K562 (cell line): Measurements from ENCODE around the gene SSBP2. TPM values are rescaled to one million over a fixed set of nuclear protein-coding genes. Genes with fewer than 3 reads are reported as not detected.
A peak's percentile ranks its signal among the peaks of the same experiment; 100 is the strongest.

Experiments
- ATAC-seq: fragments of 200-7000 bp; cut with Tn5 transposase; 3 replicates; pipeline ENCODE4 v1.9.1; 2020; ENCODE audit warnings: moderate library complexity
- BruUV-seq: library from RNA; stranded (reverse); fragments of 400-500 nt; replicated peaks from 2 replicates; lab custom pipeline; 2021; lab: Mats Ljungman, UMichigan
- CTCF ChIA-PET: fragments of 300-600 bp; formaldehyde crosslinking; extraction: SDS; loops from one replicate; lab custom pipeline; 2021; ENCODE audit warnings: low intra/inter-chr PET ratio; lab: Yijun Ruan, JAX
- POLR2A ChIA-PET: fragments of 300-600, 350-650 bp; sonication (Branson Sonifier 250); formaldehyde crosslinking; extraction: SDS; loops from one replicate; lab custom pipeline; 2021; ENCODE audit warnings: antibody characterized with exemption, inconsistent platforms; lab: Yijun Ruan, JAX
- DNase-seq, 4 experiments: peaks; one replicate each; pipeline versions ENCODE4 v3.0.0 to v3.0.0-alpha.2; 2011 to 2018; ENCODE audit warnings: low spot score in 3 of 4, mixed read lengths in 3 of 4; ENCODE audit errors: extremely low read depth in 1 of 4
- FAIRE-seq: peaks from 2 replicates; lab custom pipeline; 2011; peaks lifted over from hg19 to GRCh38; lab: Jason Lieb, UNC
- H2AFZ ChIP-seq: 2 replicates; pipeline ENCODE4 v1.6.0; 2011; ENCODE audit warnings: low read depth, low read length, control low read depth, inconsistent platforms
- H3K27ac ChIP-seq: fragments of 200-600 bp; 3 replicates; pipeline ENCODE4 v1.8.0; 2011; ENCODE audit warnings: low read depth, mild to moderate bottlenecking, control low read depth, inconsistent platforms, low read length, moderate library complexity, mixed read lengths; ENCODE audit errors: extremely low read depth
- H3K27me3 ChIP-seq, 2 experiments: fragments of 300-600 bp in 1 of 2; 2 replicates in 1 of 2; 3 replicates in 1 of 2; pipeline versions ENCODE4 v1.6.0 to v1.8.0; 2011; ENCODE audit warnings: inconsistent platforms in 2 of 2, low read length in 2 of 2, mild to moderate bottlenecking in 1 of 2, mixed read lengths in 1 of 2, moderate library complexity in 1 of 2; ENCODE audit not compliant: control insufficient read depth in 2 of 2, insufficient read depth in 2 of 2
- H3K36me3 ChIP-seq: fragments of 300-600 bp; 3 replicates; pipeline ENCODE4 v1.8.0; 2011; ENCODE audit warnings: mild to moderate bottlenecking, low read length, inconsistent platforms; ENCODE audit not compliant: control insufficient read depth, insufficient read depth
- H3K4me1 ChIP-seq, 2 experiments: fragments of 200-600 bp in 1 of 2; replicated peaks in 1 of 2; 2 replicates in 1 of 2; 3 replicates in 1 of 2; pipeline versions ENCODE4 v1.5.1 to v1.8.0; 2011; ENCODE audit warnings: inconsistent platforms in 2 of 2, low read length in 2 of 2, mild to moderate bottlenecking in 1 of 2, mixed read lengths in 1 of 2, moderate library complexity in 1 of 2; ENCODE audit not compliant: control insufficient read depth in 2 of 2, insufficient read depth in 2 of 2
- H3K4me2 ChIP-seq: 2 replicates; pipeline ENCODE4 v1.6.1; 2011; ENCODE audit warnings: low read length, control low read depth, inconsistent platforms, mixed read lengths; ENCODE audit not compliant: insufficient read depth
- H3K4me3 ChIP-seq: fragments of 200-600 bp; sonication (generic), shearing (Covaris generic); 2 replicates; pipeline ENCODE4 v1.5.1; 2016; ENCODE audit warnings: control low read depth, inconsistent platforms
- H3K79me2 ChIP-seq: fragments of 200-600 bp; 3 replicates; pipeline ENCODE4 v1.8.0; 2011; ENCODE audit warnings: low read length, inconsistent platforms; ENCODE audit not compliant: control insufficient read depth, insufficient read depth
- H3K9ac ChIP-seq, 2 experiments: 2 replicates each; pipeline versions ENCODE4 v1.6.0 to v1.6.1; 2011; ENCODE audit warnings: low read depth in 2 of 2, low read length in 2 of 2, control low read depth in 1 of 2, inconsistent platforms in 1 of 2, mild to moderate bottlenecking in 1 of 2, mixed read lengths in 1 of 2; ENCODE audit not compliant: insufficient read depth in 1 of 2
- H3K9me1 ChIP-seq: one replicate; pipeline ENCODE4 v1.6.0; 2011; ENCODE audit warnings: inconsistent platforms, mild to moderate bottlenecking, low read length, moderate library complexity; ENCODE audit not compliant: control insufficient read depth, insufficient read depth
- H3K9me3 ChIP-seq: replicated peaks from 2 replicates; pipeline ENCODE4 v1.5.1; 2011; ENCODE audit warnings: low read depth, low read length, inconsistent platforms; ENCODE audit not compliant: control insufficient read depth, insufficient read depth
- H4K20me1 ChIP-seq: replicated peaks from 2 replicates; pipeline ENCODE4 v1.6.1; 2011; ENCODE audit warnings: low read length, inconsistent platforms, mixed read lengths; ENCODE audit not compliant: control insufficient read depth, insufficient read depth
- CLOCK ChIP-seq: fragments of 250-450 bp; sonication (Bioruptor Pico); IDR thresholded peaks from 2 replicates; pipeline ENCODE4 v1.4.0; 2020; ENCODE audit warnings: mild to moderate bottlenecking, moderate library complexity, borderline replicate concordance
- FOXA3 ChIP-seq, 2 experiments: fragments of 450-650 bp in 1 of 2; sonication (generic) in 1 of 2; formaldehyde crosslinking; IDR thresholded peaks in 1 of 2; conservative IDR thresholded peaks in 1 of 2; 2 replicates each; pipeline versions ENCODE4 v1.4.0 to v1.8.0; 2020 to 2022; ENCODE audit warnings: mild to moderate bottlenecking in 2 of 2, missing genetic modification reagents in 1 of 2
- FOXP4 ChIP-seq: sonication (generic); formaldehyde crosslinking; IDR thresholded peaks from 2 replicates; pipeline ENCODE4 v1.8.0; 2022; ENCODE audit warnings: mild to moderate bottlenecking, missing genetic modification reagents, borderline replicate concordance
- HLTF ChIP-seq: fragments of 450-650 bp; IDR thresholded peaks from 2 replicates; pipeline ENCODE4 v1.6.1; 2016
- MTA1 ChIP-seq: fragments of 450-650 bp; IDR thresholded peaks from 2 replicates; pipeline ENCODE4 v1.6.1; 2017; ENCODE audit warnings: borderline replicate concordance
- SIX5 ChIP-seq, 2 experiments: IDR thresholded peaks; 2 replicates each; pipeline ENCODE4 v1.6.1; 2011; ENCODE audit warnings: low read length in 2 of 2, borderline replicate concordance in 1 of 2, low read depth in 1 of 2, mild to moderate bottlenecking in 1 of 2, moderate library complexity in 1 of 2; ENCODE audit not compliant: insufficient read depth in 1 of 2
- ZNF3 ChIP-seq: fragments of 250-450 bp; sonication (Bioruptor Pico); IDR thresholded peaks from 2 replicates; pipeline ENCODE4 v1.5.0; 2021; ENCODE audit warnings: mild to moderate bottlenecking, moderate library complexity
- ZZZ3 ChIP-seq: fragments of 450-650 bp; IDR thresholded peaks from 2 replicates; pipeline ENCODE4 v1.6.1; 2016; ENCODE audit warnings: antibody characterized with exemption, mild to moderate bottlenecking, moderate library complexity
- WGBS: fragments of 100-300 bp; shearing (Covaris generic); methylation state at CpG from one replicate; pipeline ENCODE4 v1.1.6; 2016; ENCODE audit warnings: low coverage, mixed read lengths; ENCODE audit not compliant: insufficient coverage; ENCODE audit errors: missing lambda C conversion rate; 5-methylcytosine and 5-hydroxymethylcytosine counted together
- in situ Hi-C: fragments of 300-500 bp; cut with MboI; formaldehyde crosslinking; loops from 4 replicates; pipeline ENCODE4 v1.15.0; 2018; ENCODE audit warnings: inconsistent platforms, mixed read lengths
- intact Hi-C: fragments of 100-400 bp; cut with micrococcal nuclease; formaldehyde crosslinking; loops from 2 replicates; pipeline ENCODE4 v1.14.2; 2022
- polyA plus RNA-seq, 8 experiments: library from polyadenylated mRNA; depleted of rRNA in 4 of 8; stranded (reverse) in 5 of 8; unstranded in 3 of 8; fragments of >200 nt; fragmentation: Nextera tagmentation in 2 of 8; fragmentation: Illumina TruSeq in 1 of 8; extraction: Ambion mirVana in 2 of 8; extraction: Trizol in 1 of 8; gene quantifications; 2 replicates each; pipeline versions ENCODE4 v1.2.1 to v1.2.3, GENCODE V29; 2011 to 2014; ENCODE audit warnings: inconsistent platforms in 1 of 8, missing spikeins in 1 of 8
- total RNA-seq, 7 experiments: library from RNA; depleted of rRNA in 6 of 7; stranded (reverse); fragments of >200 nt in 6 of 7; fragmentation: Illumina TruSeq in 2 of 7; extraction: Trizol in 2 of 7; gene quantifications; 2 replicates each; pipeline versions ENCODE4 v1.2.1 to v1.2.3, GENCODE V29; 2011 to 2021; ENCODE audit warnings: low replicate concordance in 1 of 7
- TF ChIP-seq, protein P1 (sequence below), 2 experiments: fragments of 450-650 bp; IDR thresholded peaks; 2 replicates each; pipeline ENCODE4 v1.6.1; 2016
- TF ChIP-seq, protein P2 (sequence below): IDR thresholded peaks from 2 replicates; pipeline ENCODE4 v1.6.1; 2016; ENCODE audit warnings: missing genetic modification characterization, missing compliant biosample characterization
- TF ChIP-seq, protein P3 (sequence below): fragments of 450-650 bp; IDR thresholded peaks from 2 replicates; pipeline ENCODE4 v1.6.1; 2016; ENCODE audit warnings: mild to moderate bottlenecking

Gene SSBP2
- total and polyA plus RNA-seq, 9 of the 15 experiments (the other 6 are each of a cell fraction or from before 2014, with no cell fraction given): 22.3 to 133 (median 42.1) TPM

GRCh38 chr5:81752644-81752963 lies 1.7 kb upstream of the SSBP2 start:
- H3K27ac ChIP-seq: peak overlapping the region; percentile 91
- peaks cover 24 to 59% of the 10 kb centered on the region in 2 experiments for H3K4me1 ChIP-seq
- peak overlapping the region; percentile 87 for H2AFZ ChIP-seq
- H3K79me2 ChIP-seq: peaks cover 34% of the 10 kb centered on the region
- H3K9ac ChIP-seq: peak overlapping the region in 1 of 2 experiments; percentile 83; a peak in 2 of 4 replicates
- in situ Hi-C loops (no loop called here), intact Hi-C loops (loop anchor here (5.0 kb wide), 4 partner anchors 205 to 325 kb away; partner anchors contain the start of gene ATG10)
- 7% methylated on average over 5 of the region's 5 CpGs for WGBS
- CTCF ChIA-PET: no interaction called here
- no peaks in the 10 kb centered on the region for H3K27me3 ChIP-seq
- H3K4me3 ChIP-seq: no peak overlapping the region
- H3K9me3 ChIP-seq: no peaks in the 10 kb centered on the region
- POLR2A ChIA-PET: interaction anchor here (0.6 to 3.1 kb wide), 9 partner anchors 8 to 561 kb away, joined by 3 to 61 read pairs (median 3); no protein-coding TSS in a partner anchor
- H3K36me3 ChIP-seq: no peaks in the 10 kb centered on the region
- peak overlapping the region; percentile 86 for H3K4me2 ChIP-seq
- FAIRE-seq: no peak
- BruUV-seq: no TSS peak
- DNase-seq: no peak
- ATAC-seq: no peak
- no peaks in the 10 kb centered on the region for H4K20me1 ChIP-seq
- H3K9me1 ChIP-seq: no peaks in the 10 kb centered on the region
- TF ChIP-seq ZZZ3 (no peak), HLTF (0 out of 2 replicates have a peak, but pooled peaks have one; percentile 56), FOXA3 (CRISPR knock-in tag; conservative IDR thresholded peaks at IDR 0.05 in 1 of 2, IDR thresholded peaks at IDR 0.05 in 1 of 2) (no peak), CLOCK (no peak), FOXP4 (CRISPR knock-in tag) (no peak), SIX5 (IDR thresholded peaks at IDR 0.05; ENCODE audit: borderline replicate concordance in 1 of 2, insufficient read depth in 1 of 2, low read depth in 1 of 2, low read length in 2 of 2) (no peak), MTA1 (0 out of 2 replicates have a peak, but pooled peaks have one; percentile 21), ZNF3 (CRISPR knock-in tag) (no peak)
- TF ChIP-seq, protein P1, sequence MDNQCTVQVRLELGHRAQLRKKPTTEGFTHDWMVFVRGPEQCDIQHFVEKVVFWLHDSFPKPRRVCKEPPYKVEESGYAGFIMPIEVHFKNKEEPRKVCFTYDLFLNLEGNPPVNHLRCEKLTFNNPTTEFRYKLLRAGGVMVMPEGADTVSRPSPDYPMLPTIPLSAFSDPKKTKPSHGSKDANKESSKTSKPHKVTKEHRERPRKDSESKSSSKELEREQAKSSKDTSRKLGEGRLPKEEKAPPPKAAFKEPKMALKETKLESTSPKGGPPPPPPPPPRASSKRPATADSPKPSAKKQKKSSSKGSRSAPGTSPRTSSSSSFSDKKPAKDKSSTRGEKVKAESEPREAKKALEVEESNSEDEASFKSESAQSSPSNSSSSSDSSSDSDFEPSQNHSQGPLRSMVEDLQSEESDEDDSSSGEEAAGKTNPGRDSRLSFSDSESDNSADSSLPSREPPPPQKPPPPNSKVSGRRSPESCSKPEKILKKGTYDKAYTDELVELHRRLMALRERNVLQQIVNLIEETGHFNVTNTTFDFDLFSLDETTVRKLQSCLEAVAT (IDR thresholded peaks at IDR 0.05): 0 out of 4 replicates have a peak, but pooled peaks of 1 of the 2 experiments have one; percentile 48
- TF ChIP-seq, protein P2, sequence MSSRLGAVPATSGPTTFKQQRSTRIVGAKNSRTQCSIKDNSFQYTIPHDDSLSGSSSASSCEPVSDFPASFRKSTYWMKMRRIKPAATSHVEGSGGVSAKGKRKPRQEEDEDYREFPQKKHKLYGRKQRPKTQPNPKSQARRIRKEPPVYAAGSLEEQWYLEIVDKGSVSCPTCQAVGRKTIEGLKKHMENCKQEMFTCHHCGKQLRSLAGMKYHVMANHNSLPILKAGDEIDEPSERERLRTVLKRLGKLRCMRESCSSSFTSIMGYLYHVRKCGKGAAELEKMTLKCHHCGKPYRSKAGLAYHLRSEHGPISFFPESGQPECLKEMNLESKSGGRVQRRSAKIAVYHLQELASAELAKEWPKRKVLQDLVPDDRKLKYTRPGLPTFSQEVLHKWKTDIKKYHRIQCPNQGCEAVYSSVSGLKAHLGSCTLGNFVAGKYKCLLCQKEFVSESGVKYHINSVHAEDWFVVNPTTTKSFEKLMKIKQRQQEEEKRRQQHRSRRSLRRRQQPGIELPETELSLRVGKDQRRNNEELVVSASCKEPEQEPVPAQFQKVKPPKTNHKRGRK (tag): peak; percentile 93
- TF ChIP-seq, protein P3, sequence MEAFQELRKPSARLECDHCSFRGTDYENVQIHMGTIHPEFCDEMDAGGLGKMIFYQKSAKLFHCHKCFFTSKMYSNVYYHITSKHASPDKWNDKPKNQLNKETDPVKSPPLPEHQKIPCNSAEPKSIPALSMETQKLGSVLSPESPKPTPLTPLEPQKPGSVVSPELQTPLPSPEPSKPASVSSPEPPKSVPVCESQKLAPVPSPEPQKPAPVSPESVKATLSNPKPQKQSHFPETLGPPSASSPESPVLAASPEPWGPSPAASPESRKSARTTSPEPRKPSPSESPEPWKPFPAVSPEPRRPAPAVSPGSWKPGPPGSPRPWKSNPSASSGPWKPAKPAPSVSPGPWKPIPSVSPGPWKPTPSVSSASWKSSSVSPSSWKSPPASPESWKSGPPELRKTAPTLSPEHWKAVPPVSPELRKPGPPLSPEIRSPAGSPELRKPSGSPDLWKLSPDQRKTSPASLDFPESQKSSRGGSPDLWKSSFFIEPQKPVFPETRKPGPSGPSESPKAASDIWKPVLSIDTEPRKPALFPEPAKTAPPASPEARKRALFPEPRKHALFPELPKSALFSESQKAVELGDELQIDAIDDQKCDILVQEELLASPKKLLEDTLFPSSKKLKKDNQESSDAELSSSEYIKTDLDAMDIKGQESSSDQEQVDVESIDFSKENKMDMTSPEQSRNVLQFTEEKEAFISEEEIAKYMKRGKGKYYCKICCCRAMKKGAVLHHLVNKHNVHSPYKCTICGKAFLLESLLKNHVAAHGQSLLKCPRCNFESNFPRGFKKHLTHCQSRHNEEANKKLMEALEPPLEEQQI: no peak
